AML-193 (cell line): Measurements from ENCODE around the gene SARNP.
"Not testable (repeated sequence)": the region's sequence is repeated elsewhere in the genome, so short reads cannot be mapped to it uniquely, and the experiment has no call there.

ENCODE experiments used
- DNase-seq, 2 experiments: peaks; one replicate each; lab custom pipeline; 2025; lab: John Stamatoyannopoulos, UW

Gene SARNP, protein sequence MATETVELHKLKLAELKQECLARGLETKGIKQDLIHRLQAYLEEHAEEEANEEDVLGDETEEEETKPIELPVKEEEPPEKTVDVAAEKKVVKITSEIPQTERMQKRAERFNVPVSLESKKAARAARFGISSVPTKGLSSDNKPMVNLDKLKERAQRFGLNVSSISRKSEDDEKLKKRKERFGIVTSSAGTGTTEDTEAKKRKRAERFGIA

DNA sequence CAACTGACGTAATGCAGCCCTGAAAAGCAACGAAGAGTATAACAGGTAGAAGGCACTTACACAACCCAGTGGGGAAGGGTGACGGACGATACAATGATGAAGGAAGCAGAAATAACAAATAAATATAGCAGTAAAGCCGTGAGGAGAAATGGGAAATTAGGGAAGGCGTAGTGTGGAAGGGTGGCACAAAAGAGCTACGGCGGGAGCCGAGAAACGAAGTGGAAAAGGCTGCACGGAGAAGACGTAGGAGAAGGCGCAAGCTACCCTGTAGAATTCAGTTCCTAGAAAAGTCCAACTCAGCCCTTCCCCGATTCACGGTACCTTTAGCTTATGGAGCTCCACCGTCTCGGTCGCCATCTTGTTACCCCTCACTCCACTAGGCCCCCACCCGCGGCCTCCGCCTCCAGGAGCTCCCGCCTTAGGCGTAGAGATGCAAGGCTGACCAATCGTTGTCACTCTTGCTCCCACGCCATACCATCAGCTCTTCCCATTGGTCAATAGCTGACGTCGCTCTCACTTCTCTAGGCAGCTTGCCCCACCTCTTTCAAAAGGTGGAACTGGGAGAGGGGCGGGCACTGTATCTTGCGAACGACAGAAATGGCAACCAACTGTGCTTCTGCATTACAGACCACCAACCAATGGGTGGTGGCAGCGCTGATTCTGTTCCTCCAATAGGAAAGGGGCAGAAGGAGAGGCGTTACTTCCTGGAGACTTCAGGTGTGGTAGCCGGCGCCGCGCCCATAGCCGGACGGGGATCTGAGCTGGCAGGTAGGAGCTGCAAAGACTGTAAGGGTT, at the start of gene SARNP, which contains the start of gene ORMDL2:
Gene SARNP, minus strand, starts transcription at position 380 of the 795 bp plus-strand sequence. Its CDS starts 23 bp downstream, at position 357.
Gene ORMDL2, plus strand, starts transcription at position 697 of the 795 bp plus-strand sequence. CDS start 959 bp downstream, outside the sequence.
- DNase-seq: peak; percentile 99

DNA sequence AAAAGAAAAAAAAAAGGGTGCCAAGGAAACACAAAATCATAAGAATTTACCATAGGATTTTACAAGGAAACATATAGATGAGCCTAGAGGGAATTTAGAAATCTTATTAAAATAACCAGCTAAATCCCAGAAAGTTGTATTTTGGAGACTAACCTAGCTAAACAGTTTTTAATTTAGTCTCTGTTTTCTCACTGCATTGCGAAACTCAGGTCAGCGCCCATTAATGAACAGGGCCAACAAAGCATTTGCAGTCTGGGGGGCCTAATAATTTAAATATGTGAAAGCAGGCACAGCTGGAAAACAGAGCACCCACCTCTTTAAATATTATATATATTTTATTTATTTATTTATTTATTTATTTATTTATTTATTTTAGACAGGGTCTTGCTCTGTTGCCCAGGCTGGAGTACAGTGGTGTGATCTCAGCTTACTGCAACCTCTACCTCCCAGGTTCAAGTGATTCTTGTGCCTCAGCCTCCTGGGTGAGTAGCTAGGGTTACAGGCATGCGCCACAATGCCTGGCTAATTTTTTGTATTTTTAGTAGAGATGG, 49.0 kb upstream of the SARNP start:
- DNase-seq: not testable (repeated sequence)

DNA sequence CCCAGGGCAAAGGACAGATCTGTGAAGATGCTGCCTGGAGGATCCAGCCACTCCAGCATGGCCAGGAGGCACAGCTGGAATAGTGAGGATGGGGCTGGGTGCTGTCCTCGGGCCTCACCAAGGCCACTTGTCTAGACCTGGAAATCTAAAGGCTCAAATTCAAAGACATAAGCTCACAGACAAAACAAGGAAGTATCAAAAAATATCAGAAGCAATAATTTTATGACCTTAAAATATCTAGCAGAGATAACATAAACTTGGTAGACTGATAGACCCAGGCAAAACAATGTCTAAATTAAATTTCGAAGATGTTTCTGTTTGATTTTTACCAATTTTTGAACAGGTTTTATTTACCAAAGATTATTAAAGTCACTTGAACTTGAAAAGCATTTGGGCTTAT, 47.8 kb upstream of the SARNP start:
- no peak for DNase-seq

DNA sequence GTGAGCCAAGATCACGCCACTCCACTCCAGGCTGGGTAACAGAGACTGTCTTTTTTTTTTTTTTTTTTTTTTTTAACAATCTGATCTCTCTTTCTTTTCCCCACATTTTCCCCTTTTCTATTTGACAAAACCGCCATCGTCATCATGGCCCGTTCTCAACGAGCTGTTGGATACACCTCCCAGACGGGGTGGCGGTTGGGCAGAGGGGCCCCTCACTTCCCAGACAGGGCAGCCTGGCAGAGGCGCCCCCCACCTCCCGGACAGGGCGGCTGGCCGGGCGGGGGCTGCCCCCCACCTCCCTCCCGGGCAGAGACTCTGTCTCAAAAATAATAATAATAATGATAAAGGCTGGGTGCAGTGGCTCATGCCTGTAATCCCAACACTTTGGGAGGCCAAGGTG, 45.4 kb upstream of the SARNP start:
- DNase-seq: not testable (repeated sequence)

DNA sequence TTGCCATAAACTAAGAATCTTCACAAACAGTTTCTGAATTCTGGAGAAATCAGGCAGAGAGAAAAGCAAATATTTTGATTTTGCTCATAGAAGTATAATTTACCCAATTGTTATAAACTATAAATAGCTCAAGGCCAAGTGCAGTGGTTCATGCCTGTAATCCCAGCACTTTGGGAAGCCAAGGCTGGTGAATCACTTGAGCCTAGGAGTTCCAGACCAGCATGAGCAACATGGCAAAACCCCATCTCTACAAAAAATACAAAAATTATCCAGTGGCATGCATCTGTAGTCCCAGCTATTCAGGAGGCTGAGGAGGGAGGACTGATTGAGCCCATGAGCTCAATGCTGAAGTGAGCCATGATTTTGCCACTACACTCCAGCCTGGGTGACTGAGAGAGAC, 44.8 kb upstream of the SARNP start:
- no peak for DNase-seq

DNA sequence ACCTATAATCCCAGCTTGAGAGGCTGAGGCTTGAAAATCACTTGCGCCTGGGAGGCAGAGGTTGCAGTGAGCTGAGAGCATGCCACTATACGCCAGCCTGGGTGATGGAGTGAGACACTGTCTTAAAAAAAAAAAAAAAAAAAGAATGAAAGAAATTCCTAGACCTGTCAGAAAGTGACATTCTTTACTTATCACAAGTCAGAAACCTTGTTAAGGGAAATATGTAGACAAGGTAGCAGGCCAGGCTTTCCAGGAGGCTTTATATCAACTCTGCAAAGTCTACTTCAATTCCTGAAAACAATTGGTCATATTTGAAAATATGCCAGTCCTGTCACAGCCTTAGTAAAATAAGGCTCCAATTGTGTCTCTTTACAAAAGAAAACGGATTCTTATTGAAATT, 44.3 kb upstream of the SARNP start:
- no peak for DNase-seq

DNA sequence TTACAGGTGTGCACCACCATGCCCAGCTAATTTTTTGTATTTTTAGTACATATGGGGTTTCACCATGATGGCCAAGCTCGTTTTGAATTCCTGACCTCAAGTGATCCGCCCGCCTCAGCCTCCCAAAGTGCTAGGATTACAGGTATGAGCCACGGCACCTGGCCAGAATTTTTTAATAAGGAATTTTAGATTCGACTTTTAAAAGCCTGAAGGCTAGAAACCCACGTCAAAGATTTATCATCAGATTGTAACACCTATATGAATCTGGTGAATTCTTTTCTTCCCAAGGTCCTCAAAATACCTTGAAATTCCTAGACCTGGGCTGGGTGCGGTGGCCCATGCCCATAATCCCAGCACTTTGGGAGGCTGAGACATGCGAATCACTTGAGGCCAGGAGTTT, 43.9 kb upstream of the SARNP start:
- DNase-seq: no peak

DNA sequence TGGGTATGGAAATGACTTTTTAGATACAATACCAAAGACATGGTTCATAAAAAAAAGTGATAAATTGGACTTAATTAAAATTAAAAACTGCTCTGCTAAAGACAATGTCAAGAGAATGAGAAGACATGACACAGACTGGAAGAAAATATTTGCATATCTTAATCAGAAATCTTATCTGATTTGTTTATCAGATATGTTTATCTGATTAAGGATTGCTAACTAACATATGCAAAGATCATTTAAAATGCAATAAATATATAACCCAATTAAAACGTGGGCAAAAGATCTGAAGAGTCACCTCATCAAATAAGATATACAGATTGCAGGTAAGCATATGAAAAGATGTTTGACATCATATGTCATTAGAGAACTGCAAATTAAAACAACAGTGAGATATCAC, 35.2 kb upstream of the SARNP start:
- DNase-seq: no peak

DNA sequence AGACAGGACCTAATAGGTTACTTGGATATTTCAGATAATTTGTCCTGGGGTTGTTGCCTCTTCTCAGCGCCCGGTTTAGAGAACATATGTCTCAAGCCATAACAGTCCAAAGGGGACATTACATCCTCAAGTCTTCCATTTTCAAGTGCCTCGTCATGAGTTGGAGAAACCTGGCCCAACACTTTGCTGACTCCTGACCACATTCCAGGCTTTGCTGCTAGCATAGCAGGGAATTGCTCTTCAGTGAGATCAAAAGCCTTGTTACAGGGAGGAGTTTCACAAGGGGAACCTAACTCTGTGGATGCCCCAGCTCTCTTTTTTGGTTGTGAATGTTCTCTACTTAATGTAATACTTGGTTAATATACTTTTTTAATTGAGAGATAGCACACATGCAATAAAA, 33.4 kb upstream of the SARNP start:
- DNase-seq: no peak

DNA sequence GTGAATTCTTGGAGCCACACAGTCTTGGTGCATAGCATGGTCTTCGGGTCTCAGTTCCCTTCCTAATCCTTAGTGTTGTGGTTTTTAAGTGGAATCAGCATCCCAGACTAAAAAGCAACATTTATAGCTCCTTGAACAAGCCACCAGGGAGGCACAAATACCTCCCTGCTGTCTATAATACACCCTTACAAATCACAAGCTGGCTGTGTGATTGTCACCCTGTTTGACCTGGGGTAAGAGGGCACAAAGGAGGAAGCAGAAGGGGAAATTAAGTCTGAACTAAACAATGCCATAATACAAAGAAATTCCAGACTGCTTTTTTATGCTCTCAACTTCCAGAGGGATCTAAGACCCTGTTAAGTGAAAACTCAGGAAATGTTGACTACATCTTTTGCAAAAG, 32.9 kb upstream of the SARNP start:
- no peak for DNase-seq

DNA sequence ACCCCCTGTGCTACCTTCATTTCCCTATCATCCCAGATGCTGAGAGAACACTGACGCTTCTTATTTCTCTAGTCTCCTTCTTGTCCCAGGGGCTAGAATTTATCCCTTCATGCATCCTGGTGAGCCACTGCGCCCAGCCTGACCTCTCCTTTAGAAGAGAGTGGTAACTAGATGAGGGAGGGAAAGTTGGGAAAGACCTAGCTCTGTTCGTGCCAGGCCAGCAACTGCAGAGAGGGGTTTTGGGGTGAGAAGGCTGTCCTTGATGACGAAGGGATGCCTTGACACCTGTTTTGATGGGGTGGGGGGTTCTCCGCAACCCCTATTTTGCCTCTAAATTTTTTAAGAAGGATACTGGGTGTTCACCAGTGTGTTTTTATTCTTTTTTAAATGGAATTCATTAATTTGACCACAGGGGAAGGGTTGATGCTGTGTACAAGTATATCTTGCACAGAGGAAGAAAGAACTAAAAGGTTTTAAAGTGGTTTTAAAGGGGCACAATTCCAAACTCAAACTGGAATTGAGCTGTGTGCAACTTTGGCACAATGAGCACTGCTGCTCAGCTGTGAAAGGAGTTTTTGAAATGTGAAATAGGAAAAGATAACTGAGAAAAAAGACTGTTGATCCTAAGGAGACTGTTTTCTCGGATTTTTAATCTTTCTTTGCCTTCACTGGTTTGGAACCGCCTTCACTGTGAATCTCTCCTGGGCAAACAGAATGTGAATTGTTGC, 32.3 kb upstream of the SARNP start:
- no peak for DNase-seq

DNA sequence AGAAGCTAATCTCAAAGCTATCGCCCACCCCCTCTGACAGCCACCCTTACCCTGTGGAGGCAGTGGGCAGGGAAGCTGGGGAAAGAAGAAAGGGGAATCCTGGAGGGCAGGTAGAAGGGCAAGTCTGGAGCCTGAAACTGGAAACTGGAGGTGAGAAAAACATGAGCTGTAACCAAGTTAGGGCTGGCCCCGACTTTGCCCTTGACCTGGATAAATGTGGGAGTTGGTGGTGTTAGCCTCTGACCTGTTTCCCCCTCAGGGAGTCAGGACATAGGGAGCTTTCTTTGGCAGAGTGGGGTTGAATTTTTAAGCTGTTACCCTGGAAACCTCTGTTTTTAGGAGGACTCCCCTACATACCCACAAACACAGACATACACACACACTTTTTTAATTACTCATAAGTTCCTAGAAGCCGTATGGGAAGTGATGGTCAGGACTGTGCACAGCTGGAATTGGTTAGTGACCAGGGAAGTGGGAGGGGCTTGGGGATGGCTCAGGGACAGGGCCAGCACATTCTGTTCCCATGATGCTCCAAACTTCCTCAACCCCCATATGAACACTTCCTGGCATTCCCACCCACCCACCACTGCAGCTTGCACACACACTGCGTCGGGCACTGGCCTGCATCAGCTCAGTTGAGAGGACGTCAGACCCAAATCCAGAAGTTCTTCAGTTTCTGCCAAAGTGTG, 30.2 kb upstream of the SARNP start:
- DNase-seq: peak; percentile 77 to 87

DNA sequence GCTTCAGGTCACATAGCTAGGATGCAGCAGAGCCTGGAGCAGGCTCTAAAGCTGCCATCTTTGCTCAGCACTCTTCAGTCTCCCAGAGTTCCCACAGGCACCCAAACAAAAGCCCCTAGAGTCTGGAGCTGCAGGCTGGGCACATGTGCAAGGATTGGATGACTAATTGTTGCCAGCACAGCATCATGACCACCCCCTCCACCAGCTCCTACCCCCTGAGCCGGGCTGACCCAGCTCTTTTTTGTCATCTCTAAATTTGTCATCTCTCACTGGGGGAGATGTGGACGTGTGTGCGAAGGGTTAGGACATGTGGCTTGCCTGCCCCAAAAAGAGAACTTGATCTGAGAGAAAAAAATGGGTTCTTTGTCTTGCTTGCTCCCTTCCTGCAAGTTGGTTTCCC, 29.5 kb upstream of the SARNP start:
- no peak for DNase-seq

DNA sequence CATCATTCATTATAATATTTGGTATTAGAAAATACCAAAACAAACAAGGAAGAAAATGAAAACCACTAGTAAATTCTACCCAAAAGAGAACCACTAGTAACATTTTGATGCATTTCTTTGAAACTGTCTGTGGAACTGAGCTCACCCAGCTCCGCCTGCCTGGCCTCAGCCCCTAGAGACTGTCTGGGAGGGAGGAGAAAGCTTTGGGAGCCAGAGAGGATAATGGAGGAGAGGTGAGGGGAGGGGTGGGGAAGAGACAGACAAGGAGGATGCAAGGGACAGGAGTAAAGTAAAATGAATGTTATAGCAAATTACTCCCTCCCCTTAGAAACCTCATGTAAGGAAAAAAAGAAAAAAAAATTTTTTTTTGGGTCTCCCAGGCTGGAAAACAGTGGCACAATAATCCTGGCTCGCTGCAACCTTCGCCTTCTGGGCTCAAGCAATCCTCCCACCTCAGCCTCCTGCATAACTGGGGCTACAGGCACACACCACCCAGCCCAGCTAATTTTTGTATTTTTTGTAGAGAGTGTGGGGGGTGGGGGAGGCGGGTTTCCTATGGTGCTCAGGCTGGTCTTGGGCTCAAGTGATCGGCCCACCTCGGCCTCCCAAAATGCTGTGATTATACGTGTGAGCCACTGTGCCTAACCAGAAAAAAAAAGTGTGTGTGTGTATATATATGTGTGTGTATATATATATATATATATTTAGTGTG, 28.4 kb upstream of the SARNP start:
- DNase-seq: no peak

DNA sequence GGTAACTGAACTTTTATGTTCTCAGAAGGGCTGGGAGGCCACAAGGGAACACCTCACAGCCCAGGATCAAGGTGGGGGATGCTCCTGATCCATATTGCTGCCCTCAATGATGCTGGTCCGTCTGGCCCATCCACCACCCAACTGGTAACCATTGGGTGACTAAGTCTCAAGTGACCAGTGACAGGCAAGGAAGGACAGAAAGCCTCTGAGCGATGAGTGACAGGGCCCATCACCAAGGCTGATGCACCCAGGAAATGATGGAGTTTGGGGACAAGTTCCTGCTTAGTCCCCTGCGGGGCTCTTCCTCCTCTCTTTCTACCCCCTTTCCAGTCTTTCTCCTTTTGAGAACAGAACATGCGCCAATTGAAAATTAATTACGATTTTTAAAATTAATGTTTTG, 27.8 kb upstream of the SARNP start:
- no peak for DNase-seq

DNA sequence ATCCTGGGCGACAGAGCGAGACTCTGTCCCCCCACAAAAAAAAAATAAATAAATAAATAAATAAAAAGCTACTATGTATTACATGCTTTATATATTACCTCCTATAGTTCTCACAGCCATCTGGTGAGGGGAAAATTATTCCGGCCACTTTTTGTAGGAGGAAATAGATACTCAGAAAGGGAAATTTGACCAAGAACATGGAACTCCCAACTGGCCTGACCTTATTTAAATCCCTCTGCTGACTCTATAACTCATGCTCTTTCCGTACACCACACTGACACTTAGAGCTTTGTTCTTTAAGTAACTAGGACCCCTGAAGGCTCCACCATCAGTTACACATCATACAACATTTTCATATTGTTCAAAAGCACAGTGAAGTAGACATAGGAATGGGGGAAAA, 27.4 kb upstream of the SARNP start:
- DNase-seq: no peak

DNA sequence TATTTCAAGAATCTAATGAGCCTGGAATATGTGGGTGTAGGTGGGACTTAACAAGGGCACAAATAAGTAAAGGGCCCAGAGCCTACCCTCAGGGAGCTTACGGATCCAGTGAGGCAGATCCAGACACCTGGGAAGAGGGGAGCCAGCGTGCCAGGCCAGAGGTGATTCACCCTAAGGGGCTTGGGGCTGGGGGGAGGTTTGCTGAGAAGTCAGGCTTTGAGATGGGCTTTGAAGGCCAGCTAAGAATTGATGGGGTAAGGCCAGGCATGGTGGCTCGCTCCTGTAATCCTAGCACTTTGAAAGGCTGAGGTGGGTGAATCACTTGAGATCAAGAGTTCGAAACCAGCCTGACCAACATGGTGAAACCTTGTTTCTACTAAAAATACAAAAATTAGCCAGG, 25.9 kb upstream of the SARNP start:
- no peak for DNase-seq

DNA sequence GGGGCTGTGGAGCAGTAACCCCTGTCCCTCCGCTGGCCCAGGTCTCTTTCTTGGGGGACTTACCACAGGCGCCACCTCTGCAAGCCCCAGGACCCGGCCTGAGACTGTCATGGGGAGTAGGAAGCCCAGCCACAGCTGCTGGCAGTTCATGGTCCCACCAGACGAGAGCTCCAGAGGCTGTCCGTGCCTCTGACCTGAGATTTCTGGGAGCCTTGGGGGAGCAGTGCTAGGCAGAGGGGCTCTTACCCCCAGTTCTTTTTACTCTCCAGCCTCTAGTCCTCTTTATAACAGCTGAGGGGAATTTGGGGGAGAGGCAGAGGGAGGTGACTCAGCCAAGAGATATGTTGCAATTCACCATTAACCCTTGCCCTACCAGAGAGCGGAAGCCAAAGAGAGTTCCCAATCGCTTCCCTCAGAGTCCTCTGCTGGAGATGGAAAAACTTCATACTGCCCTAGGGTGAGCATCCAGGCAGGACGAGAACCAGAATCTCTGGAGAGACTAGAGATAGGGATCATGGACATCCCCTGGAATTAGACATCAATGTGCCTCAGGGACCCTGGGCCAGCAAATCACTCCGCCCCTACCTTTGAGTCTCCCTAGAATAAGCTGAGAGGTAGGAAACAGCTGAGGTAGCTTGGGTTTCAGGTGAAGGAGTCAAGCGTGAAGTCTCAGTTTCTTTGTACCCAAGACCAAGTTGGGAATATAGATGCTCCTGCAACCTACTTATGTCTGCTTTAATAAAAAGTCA, 25.3 kb upstream of the SARNP start, which contains the start of gene MMP19:
Gene MMP19, minus strand, starts transcription at position 256 of the 749 bp plus-strand sequence. Its CDS starts 106 bp downstream, at position 150.
- DNase-seq: peak in 1 of 2 experiments; percentile 25

DNA sequence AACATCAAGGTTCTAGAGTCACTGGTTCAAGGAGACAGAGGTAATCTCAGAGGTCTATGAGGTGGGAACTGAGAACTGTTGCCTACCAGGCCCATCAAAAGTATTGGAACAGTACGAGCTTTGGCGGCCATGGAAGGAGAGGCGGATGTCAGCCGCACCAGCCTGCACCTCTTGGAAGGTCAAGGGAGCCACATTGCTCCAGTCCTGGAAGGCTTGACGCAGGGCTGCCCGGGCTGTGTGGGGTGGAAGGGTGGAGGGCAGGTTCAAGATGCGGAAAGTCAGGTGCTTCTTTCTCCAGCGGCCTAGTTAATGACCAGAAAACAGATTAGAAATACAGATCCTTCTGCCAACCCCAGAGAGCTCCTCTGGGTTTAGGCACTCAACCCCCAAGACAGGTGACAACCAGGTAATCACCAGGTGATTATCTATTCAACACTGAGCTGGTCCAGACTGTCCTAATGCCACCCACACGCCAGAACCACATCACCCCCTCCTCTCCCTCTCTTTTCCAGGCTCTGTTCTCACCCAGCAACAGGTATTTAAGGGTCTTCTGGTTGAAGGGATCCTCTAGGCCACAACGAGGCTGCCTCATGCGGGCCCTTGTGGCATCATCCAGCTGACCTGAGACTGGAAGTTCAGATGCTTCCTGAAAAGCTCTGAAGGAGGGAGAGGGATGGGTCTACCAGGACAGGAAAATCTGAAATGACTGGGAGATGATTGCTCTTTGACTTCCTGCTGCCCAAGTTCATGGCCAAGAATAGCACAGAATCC, 23.2 kb upstream of the SARNP start:
- DNase-seq: no peak
